GM19395 (cell line): ENCODE measurements around the gene PARD3.
"Not testable (repeated sequence)": the region's sequence is repeated elsewhere in the genome, so short reads cannot be mapped to it uniquely, and the experiment has no call there.

Experiments
- ATAC-seq: cut with Tn5 transposase; IDR thresholded peaks from one replicate; pipeline ENCODE4 v1.9.1; 2021; ENCODE audit warnings: mild to moderate bottlenecking, moderate library complexity; ENCODE audit not compliant: unreplicated experiment

Gene PARD3

DNA sequence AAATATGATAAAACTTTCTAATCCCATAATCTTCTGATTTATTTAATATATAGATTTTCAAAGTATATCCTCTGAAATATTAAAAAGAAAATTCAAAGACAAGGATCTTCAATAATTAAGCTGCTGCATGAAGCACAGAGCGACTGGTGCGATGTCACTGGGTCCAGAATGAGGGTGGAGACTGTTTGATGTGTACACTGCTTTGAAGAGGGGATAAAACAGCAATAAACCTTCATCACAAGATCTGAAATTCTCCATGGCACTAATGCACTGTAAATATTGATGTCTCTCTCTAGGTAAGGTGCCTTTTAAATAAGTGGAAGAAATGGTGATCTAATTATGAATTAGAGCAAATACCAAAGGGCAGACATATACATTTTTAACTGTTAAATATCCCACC is 337.8 kb downstream of the PARD3 start:
- ATAC-seq, result no peak

DNA sequence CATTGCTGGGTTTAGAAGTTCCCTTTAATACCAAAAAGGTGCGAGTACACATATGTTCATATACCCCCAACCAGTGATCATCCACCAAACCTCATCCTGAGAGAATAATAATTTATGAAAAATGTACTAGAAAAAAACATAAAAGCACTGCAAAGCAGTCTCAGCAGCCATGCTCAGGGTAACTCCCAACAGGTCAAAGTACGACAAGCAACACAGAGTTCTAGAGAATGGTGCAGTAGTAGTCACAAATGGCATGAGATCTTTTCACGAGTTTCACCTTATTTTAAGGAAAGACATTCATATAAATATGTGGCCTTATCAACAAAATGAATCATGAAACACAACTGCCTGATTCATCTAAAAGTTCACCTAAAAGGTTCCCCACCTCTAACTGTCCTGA is 338.5 kb downstream of the PARD3 start:
- no peak for ATAC-seq

- no peak for ATAC-seq
Measured at GRCh38 chr10:34475786-34476185, 339.3 kb downstream of the PARD3 start.

- ATAC-seq, result no peak
Measured at GRCh38 chr10:34475274-34475646, 339.8 kb downstream of the PARD3 start.

DNA sequence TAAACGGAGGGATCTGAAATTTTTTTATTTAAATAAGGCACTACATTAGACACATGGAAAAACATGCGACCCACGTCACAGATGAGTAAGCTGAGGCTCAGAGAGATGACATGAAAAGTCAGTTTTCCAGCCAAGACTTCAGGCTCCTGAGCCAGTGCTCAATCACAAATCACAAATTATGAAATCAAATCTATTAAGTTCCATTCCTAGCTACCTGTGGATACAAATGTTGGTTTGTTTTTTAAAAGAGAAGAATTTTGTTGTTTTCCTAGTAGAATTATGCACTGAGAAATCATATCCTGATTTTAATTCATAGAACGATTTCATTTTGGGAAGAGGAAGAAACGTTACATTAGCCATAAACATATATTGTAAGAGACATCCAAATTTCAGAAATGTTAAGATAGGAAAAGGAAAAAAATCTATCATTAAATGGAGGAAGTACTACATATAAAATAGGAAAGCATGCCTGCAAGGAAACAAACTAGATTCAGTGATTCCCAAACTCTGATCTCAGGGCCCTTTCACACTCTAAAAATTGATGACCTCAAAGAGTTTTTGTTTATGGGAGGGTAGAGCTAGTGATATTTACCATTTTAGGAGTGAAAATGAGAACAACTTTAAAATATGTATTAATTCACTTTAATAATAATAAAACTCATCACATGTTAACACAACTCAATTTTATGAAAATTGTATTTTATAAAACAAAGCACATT is 340.4 kb downstream of the PARD3 start:
- no peak for ATAC-seq

DNA sequence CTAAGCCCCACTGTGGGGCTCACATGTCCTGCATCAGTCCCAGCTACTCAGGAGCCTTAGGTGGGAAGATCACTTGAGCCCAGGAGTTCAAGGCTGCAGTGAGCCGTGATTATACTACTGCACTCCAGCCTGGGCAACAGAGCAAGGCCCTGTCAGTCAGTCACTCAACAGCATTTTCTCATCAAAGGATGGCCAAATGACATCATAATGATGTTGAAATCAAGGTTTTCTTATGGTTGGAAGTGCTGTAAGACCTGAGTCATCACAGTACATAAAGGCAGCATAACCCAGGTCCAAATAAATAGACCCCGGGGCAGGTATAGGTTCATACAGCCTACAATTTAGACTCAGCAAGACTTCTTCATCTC is 341.1 kb downstream of the PARD3 start:
- ATAC-seq, result no peak

- ATAC-seq, result no peak
Measured at GRCh38 chr10:34473174-34474008, 341.7 kb downstream of the PARD3 start.

GRCh38 chr10:34470307-34470706 is 344.8 kb downstream of the PARD3 start:
- no peak for ATAC-seq

- ATAC-seq, result no peak
Measured at GRCh38 chr10:34469446-34469845, 345.6 kb downstream of the PARD3 start.

GRCh38 chr10:34467902-34468301 is 347.2 kb downstream of the PARD3 start:
- ATAC-seq, result no peak

GRCh38 chr10:34467364-34467763 is 347.7 kb downstream of the PARD3 start:
- no peak for ATAC-seq

GRCh38 chr10:34465678-34466077 is 349.4 kb downstream of the PARD3 start:
- ATAC-seq, result no peak

GRCh38 chr10:34464591-34464990 is 350.5 kb downstream of the PARD3 start:
- no peak for ATAC-seq

DNA sequence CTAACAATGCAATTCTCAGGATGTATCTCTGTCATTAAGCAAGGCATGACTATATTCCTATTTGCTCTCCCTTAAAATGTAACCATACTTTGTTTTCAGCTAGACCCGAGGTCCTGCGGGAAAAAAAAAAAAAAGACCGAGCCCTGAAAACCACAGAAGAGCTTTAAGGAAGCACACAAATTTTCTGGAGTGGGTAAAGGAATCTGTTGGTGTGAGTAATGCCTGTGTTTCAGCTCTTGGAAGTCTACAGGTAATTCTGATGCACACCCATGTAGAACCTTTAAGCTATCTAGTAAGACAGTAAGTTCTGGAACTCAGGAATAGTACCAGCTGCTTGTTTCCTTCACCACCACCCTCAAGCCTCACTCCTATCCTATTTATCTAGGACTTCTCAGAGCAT is 351.1 kb downstream of the PARD3 start:
- no peak for ATAC-seq

DNA sequence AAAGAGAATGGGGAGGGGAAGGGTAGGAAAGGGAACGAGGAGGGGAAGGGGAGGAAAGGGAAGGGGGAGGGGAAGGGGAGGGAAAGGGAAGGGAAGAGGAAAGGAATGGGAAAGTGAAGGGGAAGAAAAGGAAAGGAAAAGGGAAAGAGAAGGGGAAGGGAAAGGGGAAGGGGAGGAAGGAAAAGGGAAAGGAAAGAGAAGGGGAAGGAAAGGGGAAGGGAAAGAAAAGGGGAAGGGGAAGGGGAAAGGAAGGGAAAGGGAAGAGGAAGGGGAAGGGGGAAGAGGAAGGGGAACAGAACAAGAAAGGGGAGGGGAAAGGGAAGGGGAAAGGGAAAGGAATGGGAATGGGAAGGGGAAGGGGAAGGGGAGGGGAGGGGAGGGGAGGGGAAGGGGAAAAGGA is 352.1 kb downstream of the PARD3 start:
- no peak for ATAC-seq

GRCh38 chr10:34462056-34462455 is 353.0 kb downstream of the PARD3 start:
- no peak for ATAC-seq

GRCh38 chr10:34454590-34455261 is 360.4 kb downstream of the PARD3 start:
- no peak for ATAC-seq

DNA sequence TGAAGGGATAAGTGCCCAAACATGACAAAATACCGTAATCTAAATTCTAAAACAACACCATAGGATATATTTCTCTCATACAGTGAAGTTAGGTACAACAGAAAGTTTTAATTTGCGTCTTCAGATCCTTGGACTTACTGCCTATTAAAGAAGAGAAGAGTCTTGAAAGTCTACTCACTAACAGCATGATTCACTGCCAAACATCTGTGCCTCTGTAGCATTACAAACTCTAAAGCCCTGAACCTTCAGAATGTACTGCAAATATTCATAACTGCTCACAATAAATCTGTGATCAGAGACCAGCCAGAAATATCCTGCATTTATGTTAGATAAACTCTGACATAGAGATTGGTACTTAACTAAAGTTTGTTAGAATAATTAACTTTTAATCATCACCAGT is 365.3 kb downstream of the PARD3 start:
- no peak for ATAC-seq

DNA sequence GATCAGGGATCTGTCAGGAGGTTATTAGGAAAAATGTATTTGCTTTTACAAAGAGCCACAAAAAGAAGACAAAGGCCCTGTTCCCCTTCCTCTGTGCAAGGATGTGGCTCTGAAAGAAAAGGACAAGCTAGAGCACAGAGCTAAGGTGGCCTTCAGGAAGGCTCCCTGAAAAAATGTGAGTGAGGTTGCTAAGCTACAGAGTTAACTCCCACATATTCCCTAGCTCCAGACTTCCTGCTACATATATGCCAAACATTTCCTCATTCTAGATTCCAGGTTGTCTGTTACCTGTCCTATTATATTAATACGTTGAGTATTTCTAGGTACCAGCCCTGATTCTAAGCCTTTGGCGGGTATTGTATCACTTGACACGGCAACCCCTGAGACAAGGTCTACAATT is 369.0 kb downstream of the PARD3 start:
- no peak for ATAC-seq

DNA sequence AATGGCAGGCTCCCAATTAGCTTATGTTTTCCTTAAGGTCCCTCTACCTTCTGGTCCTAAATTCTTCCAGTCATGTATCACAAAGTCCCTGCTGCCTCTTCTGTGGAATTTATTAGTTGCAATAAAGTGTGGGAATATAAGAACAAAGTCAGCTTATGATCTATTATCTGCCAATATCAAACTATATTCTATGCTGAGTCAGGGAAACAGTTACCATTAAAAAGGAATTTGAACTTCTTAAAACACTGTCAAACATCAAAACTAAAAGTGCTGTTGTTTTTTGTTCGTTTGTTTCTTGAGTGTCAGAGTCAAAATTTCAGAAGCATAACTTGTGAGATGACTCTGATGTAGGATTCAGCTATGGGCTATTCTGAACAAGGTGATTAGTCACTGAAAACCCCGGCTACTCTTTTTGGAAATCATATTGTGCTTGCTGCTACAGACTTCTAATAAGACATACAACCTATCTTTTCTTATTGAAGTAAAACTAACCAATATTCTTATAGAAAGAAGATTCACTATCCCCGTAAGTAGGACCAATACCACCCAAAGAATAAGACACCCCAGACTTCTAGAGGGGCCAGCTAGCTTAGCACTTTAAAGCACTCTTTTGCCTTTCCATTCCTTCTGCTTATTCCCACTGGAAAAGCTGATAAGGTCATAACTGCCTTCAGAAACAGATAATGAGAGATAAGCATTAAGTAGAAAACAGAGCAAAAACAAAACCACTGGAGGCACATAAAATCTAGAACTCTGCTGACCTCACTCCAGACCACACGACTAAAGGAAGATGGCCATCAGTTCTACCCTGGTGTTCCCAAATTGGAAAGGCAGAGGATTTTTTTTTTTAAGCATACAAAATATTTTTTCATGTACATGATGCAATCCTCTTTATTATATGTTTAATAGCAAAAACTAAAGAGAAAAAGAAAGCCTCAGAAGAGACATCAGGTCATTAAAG is 370.6 kb downstream of the PARD3 start:
- ATAC-seq, result no peak

DNA sequence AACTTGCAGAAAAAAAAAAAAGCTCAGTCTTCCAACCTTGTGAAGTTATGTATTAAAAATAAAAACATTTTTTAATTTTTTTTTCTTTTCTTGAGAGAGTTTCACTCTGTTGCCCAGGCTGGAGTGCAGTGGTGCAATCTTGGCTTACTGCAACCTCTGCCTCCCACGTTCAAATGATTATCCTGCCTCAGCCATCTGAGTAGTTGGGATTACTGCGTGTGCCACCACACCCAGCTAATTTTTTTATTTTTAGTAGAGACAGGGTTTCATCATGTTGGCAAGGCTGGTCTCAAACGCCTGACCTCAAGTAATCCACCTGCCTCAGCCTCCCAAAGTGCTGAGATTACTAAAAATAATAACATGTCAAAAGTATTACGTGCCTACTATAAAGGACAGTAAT is 375.7 kb downstream of the PARD3 start:
- not testable (repeated sequence) for ATAC-seq
